ENCODE results near the gene SECISBP2.
"Not testable (repeated sequence)": the region's sequence is repeated elsewhere in the genome, so short reads cannot be mapped to it uniquely, and the experiment has no call there.

The SECISBP2 gene, protein sequence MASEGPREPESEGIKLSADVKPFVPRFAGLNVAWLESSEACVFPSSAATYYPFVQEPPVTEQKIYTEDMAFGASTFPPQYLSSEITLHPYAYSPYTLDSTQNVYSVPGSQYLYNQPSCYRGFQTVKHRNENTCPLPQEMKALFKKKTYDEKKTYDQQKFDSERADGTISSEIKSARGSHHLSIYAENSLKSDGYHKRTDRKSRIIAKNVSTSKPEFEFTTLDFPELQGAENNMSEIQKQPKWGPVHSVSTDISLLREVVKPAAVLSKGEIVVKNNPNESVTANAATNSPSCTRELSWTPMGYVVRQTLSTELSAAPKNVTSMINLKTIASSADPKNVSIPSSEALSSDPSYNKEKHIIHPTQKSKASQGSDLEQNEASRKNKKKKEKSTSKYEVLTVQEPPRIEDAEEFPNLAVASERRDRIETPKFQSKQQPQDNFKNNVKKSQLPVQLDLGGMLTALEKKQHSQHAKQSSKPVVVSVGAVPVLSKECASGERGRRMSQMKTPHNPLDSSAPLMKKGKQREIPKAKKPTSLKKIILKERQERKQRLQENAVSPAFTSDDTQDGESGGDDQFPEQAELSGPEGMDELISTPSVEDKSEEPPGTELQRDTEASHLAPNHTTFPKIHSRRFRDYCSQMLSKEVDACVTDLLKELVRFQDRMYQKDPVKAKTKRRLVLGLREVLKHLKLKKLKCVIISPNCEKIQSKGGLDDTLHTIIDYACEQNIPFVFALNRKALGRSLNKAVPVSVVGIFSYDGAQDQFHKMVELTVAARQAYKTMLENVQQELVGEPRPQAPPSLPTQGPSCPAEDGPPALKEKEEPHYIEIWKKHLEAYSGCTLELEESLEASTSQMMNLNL

DNA sequence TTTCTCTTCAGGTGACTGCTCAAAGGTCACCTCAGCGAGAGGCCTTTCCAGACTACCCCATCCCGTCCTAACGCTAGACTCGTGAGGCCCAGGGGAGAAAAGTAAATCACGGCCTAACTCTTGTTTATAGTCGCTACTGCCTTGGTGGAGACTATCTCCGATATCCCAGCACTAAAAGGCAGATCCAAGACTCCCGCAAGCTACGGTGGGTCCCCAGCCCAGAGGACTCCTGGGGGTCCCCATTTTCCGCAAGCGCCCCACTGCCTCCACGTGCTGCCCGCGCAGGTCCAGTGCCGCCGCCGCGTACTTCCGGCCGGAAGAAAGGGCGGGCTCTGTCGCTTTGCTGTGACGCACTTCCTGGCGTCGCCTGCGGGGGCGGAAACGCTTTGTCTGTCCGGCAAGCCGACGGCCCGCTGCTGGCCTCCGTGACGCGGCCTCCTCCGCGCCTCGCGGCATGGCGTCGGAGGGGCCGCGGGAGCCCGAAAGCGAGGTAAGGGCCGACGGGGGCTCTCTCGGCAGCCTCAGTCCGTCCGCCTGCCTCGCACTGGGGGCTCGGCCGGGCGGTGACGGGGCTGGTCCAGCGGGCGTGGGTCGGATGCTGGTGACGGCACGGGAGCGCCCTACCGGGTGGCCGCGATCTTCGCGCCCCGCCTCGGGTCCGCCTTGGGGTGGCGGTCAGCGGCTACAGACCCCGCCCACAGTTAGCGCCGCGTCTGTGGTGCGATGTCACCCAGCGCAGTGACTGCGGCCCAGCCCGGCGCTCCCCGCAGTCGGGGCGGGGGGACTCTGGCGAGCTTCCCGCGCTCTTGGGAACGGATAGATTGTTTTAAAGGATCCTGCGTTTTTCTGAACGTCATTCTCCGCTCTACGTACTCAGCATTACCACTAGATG, at the start of gene SECISBP2:
Gene SECISBP2, plus strand, starts transcription at position 378 of the 892 bp plus-strand sequence. Its CDS starts 77 bp downstream, at position 455.
- peak; percentile 76 for DNase-seq

DNA sequence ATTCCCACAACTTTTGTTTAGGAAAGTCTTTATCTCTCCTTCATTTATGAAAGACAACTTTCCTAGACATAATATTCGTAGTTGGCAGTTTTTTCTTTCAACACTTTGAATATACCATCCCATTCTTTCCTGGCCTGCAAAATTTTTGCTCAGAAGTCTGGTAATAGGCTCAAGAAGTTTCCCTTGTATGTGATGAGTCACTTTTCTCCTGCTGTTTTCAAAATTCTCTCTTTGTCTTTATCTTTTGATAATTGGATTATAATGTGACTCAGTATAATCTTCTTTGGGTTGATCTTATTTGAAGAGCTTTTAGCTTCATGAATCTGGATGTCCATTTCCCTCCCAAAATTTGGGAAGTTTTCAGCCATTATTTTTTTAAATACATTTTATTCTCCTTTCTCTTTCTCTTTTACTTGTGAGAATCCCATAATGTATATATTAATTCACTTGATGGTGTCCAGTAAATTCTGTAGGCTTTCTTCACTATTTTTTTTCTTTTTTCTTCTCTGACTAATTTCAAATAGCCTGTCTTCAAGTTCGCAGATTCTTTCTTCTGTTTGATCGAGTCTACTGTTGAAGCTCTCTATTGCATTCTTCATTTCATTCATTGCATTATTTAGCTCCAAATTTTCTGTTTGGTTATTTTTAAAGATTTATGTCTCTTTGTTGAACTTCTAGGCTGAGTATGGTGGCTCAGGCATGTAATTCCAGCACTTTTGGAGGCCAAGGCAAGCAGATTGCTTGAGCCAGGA, 44.6 kb upstream of the SECISBP2 start:
- no peak for DNase-seq

DNA sequence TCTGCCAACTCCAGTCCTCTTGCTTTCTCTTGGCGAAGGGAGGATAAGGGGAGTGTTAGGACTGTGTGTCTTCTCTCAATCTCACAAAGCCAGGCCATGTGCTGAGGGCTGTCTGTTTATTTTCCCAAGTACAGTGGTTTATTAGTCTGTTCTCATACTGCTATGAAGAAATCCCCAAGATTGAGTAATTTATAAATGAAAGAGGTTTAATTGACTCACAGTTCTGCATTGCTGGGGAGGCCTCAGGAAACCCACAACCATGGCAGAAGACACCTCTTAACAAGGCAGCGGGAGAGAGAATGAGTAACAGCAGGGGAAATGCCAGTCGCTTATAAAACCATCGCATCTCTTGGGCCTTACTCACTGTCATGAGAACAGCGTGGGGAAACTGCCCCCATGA, 43.5 kb upstream of the SECISBP2 start:
- no peak for DNase-seq

- DNase-seq, result not testable (repeated sequence)
Measured at GRCh38 chr9:89276040-89276439, 42.3 kb upstream of the SECISBP2 start.

- DNase-seq, result no peak
Measured at GRCh38 chr9:89277043-89277442, 41.3 kb upstream of the SECISBP2 start.

- DNase-seq, result no peak
Measured at GRCh38 chr9:89277454-89277853, 40.8 kb upstream of the SECISBP2 start.

DNA sequence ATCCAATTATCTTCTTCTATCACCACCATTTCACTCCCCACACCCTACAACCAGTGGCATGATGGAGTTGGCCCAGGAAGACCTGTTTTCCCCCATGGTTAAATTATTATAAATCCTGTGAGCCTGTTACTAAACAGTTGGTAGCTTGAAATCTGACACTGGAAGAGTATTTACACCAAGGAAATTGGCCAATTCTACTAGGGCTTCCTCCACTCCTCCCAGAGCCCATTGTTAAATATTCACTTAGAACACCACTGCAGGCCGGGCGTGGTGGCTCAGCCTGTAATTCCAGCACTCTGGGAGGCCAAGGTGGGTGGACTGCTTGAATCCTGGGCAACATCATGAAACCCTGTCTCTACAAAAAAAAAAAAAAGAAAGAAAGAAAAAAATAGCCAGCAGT, 39.7 kb upstream of the SECISBP2 start:
- DNase-seq, result no peak

DNA sequence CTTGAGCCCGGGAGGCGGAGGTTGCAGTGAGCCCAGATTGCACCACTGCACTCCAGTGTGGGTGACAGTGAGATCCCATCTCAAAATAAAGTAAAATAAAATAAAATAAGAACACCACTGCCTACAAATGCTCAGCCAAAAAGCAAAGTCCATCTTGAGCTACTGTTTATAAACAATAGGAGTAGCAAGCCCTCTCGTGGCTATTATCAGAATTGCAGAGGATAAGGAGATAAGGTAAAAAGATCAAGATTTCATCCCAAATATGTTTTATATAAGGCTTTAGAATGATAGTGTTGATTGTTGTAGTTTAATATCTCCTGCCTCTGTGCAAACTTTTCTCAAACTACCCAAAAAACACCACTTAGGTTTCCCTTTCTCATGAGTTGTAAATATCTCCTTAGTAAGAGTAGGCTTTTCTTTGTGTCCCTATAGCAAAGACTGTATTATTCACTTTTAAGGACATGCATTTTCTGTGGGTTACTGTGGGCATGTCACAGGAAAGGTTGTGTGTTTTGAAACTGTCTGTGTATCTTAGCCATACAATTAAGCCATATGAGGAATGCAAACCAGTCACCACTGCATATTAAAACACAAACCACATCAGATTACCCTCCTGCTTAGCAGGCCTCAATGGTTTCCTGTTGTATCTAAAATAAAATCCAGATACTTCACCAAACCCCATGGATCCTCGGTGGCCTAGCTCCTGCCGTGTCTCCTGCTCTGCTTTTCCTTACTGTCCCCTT, 39.1 kb upstream of the SECISBP2 start:
- DNase-seq, result no peak

DNA sequence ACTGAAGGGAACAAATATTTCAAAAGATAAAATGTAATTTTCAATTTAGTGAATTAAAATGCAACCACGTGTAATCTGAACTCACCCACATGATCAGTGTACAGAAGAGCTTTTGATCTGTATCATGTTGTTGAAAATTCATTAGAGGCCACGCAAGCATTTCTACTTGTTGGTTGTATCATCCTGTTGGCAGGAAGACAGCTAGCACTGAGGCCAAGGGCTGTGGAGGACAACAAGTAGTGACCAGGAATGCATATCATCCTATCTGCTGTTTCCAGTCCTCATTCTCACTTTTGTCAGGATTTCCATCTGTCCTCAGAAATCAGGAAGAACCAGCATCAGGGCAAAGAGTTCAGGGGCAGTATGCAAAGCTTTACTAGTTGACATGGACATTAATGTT, 37.2 kb upstream of the SECISBP2 start:
- no peak for DNase-seq

- not testable (repeated sequence) for DNase-seq
Measured at GRCh38 chr9:89282248-89282968, 35.9 kb upstream of the SECISBP2 start.

DNA sequence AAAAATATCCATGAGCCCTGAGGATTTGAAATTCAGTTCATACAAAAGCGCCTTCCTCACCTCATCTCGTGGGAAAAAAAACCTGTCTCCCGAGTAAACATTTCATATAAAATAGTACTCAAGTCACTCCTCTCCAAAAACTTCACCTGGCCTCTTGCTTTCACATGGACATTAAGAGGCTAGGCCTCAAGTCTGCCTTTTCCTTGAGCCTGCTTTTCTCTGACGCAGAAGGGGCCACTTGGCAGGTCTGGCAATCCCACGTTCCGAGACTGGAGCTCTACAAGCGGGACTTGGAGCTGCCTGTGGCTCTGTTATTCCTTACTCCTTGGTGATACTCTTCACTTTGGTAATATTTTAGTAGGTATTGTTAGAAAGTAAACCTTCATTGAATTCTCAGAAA, 34.2 kb upstream of the SECISBP2 start:
- no peak for DNase-seq

DNA sequence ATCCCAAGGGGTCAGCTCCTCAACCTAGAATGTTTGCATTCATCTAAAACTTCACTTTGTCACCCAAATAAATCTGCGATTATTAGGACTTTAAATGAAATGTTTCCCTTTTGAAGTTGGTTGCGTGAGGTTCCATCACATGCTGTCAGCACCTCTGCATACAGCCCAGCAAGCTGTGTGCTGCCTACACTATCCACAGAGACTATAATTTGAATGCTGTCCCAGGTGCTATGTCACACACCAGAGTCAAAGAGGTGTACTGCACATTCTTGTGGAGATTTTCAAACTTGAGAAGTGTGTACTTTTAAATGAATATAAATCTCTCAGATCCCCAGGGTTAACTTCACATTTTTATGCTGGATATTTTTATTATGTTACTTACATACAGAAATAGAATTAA, 26.6 kb upstream of the SECISBP2 start:
- no peak for DNase-seq

- no peak for DNase-seq
Measured at GRCh38 chr9:89293014-89293413, 25.3 kb upstream of the SECISBP2 start.

- DNase-seq, result no peak
Measured at GRCh38 chr9:89295400-89295799, 22.9 kb upstream of the SECISBP2 start.

GRCh38 chr9:89301996-89302395, 16.3 kb upstream of the SECISBP2 start:
- DNase-seq, result not testable (repeated sequence)

DNA sequence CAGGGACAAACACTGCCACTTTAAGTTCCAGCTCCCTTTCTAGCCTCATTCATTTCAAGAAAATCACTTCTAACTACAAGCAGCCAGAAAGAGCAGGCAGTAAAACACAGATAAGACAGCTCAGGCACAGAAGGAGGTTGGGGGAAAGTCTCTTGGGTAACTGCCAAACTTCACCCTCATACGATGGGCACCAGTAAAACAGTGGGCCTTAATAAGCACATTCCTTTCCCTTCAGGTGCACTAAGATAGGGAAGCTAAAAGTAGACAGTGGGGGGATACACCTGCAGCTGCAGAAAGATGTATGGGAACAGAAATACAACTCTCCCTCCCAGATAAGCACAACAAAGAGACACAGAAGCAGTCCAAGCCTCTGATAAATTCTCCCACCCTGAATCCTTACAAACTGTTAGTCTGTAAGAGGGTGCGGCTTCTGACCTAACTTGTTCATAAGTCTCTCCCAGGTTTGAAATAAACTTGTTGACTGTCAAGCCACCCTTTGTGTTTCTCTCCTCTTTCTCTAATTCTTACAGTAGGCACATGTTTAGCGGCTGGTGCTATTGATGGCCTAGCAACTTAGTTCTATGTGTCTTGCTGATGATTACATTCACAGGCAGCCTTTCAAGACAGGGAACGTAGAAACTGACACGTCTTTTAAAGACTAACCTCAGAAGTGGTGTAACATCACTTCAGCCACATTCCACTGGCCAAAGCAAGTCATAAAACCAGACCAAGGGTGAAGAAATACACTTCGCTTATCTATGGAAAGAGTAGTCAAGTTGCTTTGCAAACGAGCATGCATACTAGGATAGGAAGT, 14.1 kb upstream of the SECISBP2 start:
- DNase-seq, result peak; percentile 29

GRCh38 chr9:89304834-89305188, 13.5 kb upstream of the SECISBP2 start:
- no peak for DNase-seq

- no peak for DNase-seq
Measured at GRCh38 chr9:89305868-89306267, 12.4 kb upstream of the SECISBP2 start.

- DNase-seq, result no peak
Measured at GRCh38 chr9:89309166-89309565, 9.1 kb upstream of the SECISBP2 start.

Measured in SIG-M5 (cell line).